ENCODE results near the gene MARK3. TPM values are rescaled to one million over a fixed set of nuclear protein-coding genes. Genes with fewer than 3 reads are reported as not detected.

The MARK3 gene
- total RNA-seq, 1 experiment from 2014 or later, result 72.5 TPM

DNA sequence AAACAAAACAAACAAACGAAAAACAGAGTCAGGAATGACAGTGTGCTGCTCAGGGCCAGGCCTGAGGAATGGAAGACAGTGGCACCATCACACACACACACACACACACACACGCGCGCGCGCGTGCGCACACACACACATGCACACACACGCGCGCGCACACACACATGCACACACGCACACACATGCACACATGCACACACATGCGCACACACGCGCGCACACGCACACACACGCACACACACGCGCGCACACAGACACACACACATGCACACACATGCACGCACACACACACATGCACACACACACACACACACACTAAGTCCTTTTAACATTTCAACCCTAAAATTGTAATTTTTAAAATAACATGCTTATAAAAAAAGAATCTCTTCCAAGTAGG, 13.2 kb upstream of the MARK3 start:
- Histone ChIP-seq H3K27ac (ENCODE audit: low read depth, low read length) (no peak overlapping the region), H3K79me2 (ENCODE audit: insufficient read depth, low read length) (no peaks in the 10 kb centered on the region), H3K9ac (ENCODE audit: low read length) (0 out of 2 replicates have a peak overlapping the region, but pooled peaks have one; percentile 1), H3K9me2 (ENCODE audit: insufficient read depth) (no peaks in the 10 kb centered on the region), H3K27me3 (ENCODE audit: insufficient read depth, low read length) (no peaks in the 10 kb centered on the region), H3K4me3 (replicated peaks in 1 of 2; ENCODE audit: low read depth in 1 of 2, low read length in 2 of 2) (peak overlapping the region in 1 of 2 experiments; percentile 4; a peak in 1 of 4 replicates), H3K9me3 (ENCODE audit: control insufficient read depth in 1 of 2, insufficient read depth in 1 of 2, low read depth in 1 of 2, low read length in 2 of 2) (no peaks in the 10 kb centered on the region), H3K4me1 (ENCODE audit: control insufficient read depth in 1 of 2, insufficient read depth in 2 of 2, low read length in 2 of 2) (peaks cover 8 to 13% of the 10 kb centered on the region in 2 experiments), H3K36me3 (ENCODE audit: control insufficient read depth in 1 of 2, insufficient read depth in 2 of 2, low read length in 2 of 2) (no peaks in the 10 kb centered on the region), H4K20me1 (ENCODE audit: insufficient read depth) (no peaks in the 10 kb centered on the region), H2AFZ (ENCODE audit: low read depth, low read length, poor library complexity, severe bottlenecking) (no peak overlapping the region), H3K4me2 (ENCODE audit: low read length) (peak overlapping the region; percentile 50)
- intact Hi-C loops (cut with micrococcal nuclease), result no loop called here
- RAD21 ChIA-PET (ENCODE audit: low non-redundant PET in 1 of 2, low total read pairs in 2 of 2, uncharacterized antibody in 2 of 2, unreplicated experiment in 2 of 2), result no interaction called here
- POLR2A ChIA-PET, result interaction anchor here (0.7 to 1.5 kb wide), 3 partner anchors 31 to 1067 kb away, joined by 3 to 6 read pairs (median 4); partner anchors contain the start of genes EIF5 and MOK
- no TSS peak for BruUV-seq (replicated peaks)
- no peak for TF ChIP-seq CEBPB (IDR thresholded peaks at IDR 0.05; ENCODE audit: low read depth)
- TF ChIP-seq SIN3A (IDR thresholded peaks at IDR 0.05; ENCODE audit: low read depth), result no peak
- no peak for TF ChIP-seq CBX3 (IDR thresholded peaks at IDR 0.05; ENCODE audit: low read depth)
- TF ChIP-seq ZFX (IDR thresholded peaks at IDR 0.05), result no peak
- no peak for TF ChIP-seq EZH2 (IDR thresholded peaks at IDR 0.05)
- no peak for TF ChIP-seq EZH2phosphoT487 (IDR thresholded peaks at IDR 0.05; ENCODE audit: borderline replicate concordance)
- TF ChIP-seq TCF7L2 (IDR thresholded peaks at IDR 0.05; ENCODE audit: borderline replicate concordance, extremely low read depth, insufficient read depth, insufficient read length), result no peak
- no peak for TF ChIP-seq SRF (IDR thresholded peaks at IDR 0.05; ENCODE audit: low read depth)
- no peak for TF ChIP-seq ZBTB33 (IDR thresholded peaks at IDR 0.05; ENCODE audit: extremely low read depth, insufficient replicate concordance, low read length)
- TF ChIP-seq, protein P1, sequence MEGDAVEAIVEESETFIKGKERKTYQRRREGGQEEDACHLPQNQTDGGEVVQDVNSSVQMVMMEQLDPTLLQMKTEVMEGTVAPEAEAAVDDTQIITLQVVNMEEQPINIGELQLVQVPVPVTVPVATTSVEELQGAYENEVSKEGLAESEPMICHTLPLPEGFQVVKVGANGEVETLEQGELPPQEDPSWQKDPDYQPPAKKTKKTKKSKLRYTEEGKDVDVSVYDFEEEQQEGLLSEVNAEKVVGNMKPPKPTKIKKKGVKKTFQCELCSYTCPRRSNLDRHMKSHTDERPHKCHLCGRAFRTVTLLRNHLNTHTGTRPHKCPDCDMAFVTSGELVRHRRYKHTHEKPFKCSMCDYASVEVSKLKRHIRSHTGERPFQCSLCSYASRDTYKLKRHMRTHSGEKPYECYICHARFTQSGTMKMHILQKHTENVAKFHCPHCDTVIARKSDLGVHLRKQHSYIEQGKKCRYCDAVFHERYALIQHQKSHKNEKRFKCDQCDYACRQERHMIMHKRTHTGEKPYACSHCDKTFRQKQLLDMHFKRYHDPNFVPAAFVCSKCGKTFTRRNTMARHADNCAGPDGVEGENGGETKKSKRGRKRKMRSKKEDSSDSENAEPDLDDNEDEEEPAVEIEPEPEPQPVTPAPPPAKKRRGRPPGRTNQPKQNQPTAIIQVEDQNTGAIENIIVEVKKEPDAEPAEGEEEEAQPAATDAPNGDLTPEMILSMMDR (IDR thresholded peaks at IDR 0.05 in 2 of 3, conservative IDR thresholded peaks at IDR 0.05 in 1 of 3; ENCODE audit: borderline replicate concordance in 1 of 3, insufficient read depth in 1 of 3, low read depth in 2 of 3, low read length in 2 of 3), result no peak
- DNase-seq (ENCODE audit: low read depth, low spot score) (no peak), ATAC-seq (no peak)
- CTCF ChIA-PET, result interaction anchor here (1.3 kb wide), 1 partner anchor 19 kb away, joined by 7 read pairs; no protein-coding TSS in a partner anchor
